GM18507 (cell line): Measurements from ENCODE around the gene FAM184B.
A peak's percentile ranks its signal among the peaks of the same experiment; 100 is the strongest.
"Not testable (repeated sequence)": the region's sequence is repeated elsewhere in the genome, so short reads cannot be mapped to it uniquely, and the experiment has no call there.

Experiments
- DNase-seq: peaks from one replicate; pipeline ENCODE4 v3.0.0; 2011; ENCODE audit warnings: low read depth; ENCODE audit not compliant: insufficient read length; ENCODE audit errors: extremely low spot score
- FAIRE-seq: peaks from 2 replicates; lab custom pipeline; 2011; peaks lifted over from hg19 to GRCh38; lab: Jason Lieb, UNC

Gene FAM184B

GRCh38 chr4:17695341-17695740 is 86.1 kb downstream of the FAM184B start:
- FAIRE-seq (no peak), DNase-seq (no peak)

DNA sequence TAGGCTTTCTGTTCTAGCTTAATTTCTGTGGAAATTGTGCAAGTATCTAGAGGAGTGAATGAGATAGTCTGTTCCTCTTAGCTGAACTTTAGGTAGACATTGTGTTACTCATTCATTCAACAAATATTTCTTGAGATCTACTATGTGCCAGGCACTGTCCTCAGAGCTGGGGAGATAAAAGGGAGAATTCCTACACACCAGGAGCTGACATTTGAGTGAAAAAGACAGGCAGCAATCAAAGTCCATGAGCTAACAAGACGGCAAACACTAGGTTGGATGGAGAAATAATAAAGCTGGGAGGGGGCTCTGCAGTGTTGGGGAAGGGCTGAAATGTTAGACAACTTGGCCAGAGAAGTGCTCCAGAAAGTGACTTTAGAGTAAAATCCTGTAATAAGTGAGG is 86.9 kb downstream of the FAM184B start:
- FAIRE-seq = no peak
- no peak for DNase-seq

GRCh38 chr4:17690898-17691297 is 90.5 kb downstream of the FAM184B start:
- DNase-seq (no peak), FAIRE-seq (no peak)

DNA sequence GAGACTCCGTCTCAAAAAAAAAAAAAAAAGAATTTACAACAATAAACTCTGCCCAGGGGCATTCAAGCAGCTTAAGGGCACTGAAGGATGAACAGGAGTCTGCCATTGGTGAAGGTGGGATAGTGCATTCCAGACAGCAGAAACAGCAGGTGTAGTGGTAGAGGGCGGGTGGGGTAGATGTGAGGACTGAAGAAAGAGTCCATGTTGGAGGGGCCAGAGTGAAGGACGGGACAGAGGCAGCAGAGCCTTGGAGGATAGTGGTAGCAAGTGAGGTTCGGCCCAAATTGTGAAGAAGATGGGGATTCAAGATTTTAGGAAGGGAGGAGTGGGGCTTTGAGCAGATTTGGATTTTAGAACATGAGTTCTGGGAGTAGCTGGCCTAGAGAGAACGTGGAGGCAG is 91.3 kb downstream of the FAM184B start:
- DNase-seq = no peak
- FAIRE-seq = no peak

- DNase-seq = no peak
- FAIRE-seq = no peak
Observed at GRCh38 chr4:17688011-17688441, 93.4 kb downstream of the FAM184B start.

DNA sequence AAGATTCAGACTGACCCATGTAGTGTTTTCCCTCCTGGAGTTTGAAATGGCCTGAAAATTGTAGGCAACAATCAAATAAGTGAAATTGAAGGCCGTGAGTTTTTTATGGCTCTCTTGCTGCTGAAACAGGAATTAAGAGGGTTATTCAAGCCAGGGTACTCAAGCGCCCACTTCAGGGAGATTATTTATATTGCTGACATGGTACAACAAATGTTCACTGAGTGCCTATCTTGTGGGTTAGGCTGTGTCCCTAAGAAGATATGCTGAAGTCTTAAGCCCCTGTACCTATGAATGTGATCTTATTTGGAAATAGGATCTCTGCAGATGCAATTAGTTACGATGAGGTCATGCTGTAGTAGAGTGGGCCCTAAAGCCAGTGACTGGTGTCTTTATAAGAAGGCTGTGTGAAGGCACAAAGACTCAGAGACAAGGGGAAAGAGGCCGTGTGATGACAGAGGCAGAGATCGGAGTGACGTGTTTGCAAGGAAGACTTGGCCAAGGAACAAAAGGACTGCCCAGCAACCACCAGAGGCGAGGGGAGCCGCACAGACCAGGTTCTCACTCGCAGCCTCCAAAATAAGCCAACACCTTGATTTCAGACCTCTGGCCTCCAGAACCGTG is 94.1 kb downstream of the FAM184B start:
- FAIRE-seq (no peak), DNase-seq (no peak)

GRCh38 chr4:17684648-17685047 is 96.8 kb downstream of the FAM184B start:
- DNase-seq, FAIRE-seq: not testable (repeated sequence)

GRCh38 chr4:17682222-17682566 is 99.2 kb downstream of the FAM184B start:
- no peak for FAIRE-seq
- no peak for DNase-seq

DNA sequence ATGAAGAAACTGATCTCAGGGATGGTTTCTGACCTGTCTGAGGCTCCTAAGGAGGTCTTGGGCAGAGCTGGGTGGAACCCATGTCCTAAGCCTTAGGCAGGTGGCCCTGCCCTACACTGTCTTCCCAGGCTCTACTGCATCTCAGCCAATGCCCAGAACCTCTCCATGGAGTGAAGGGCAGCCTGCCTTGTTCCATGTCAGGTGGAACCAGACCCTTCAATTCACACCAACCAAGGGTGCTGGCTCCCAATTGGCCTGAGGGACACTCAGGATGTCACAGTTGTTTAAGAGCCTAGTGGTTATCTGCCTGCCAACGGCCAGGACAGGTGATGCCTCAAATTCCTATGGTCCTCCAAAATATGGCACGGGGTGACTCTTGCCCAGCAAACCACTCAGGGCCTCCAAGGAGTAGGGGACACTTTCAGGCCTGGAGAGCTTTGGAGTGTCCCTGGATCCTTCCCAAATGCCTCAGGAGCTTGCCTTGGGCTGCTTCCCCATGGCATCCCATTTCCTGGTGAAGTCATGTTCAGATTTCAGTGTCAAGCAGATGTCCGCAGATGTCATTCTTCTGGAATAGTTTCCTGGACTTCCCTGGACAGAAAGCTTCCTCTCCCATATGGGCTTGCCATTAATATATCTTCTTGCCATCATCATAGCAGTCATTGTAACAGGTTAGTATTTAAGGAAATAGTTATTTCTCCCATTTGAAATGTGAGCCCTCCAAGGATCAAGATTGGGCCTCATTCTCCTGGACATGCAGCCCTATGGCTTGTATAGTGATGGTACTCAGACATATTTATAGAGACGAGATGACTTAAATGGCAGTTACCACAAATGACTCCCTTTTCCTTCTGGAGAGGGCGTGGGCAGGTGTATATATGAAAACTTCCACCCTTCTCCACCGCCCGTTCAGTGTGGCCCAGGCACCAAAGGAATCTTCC is 99.9 kb downstream of the FAM184B start:
- FAIRE-seq = no peak
- no peak for DNase-seq

DNA sequence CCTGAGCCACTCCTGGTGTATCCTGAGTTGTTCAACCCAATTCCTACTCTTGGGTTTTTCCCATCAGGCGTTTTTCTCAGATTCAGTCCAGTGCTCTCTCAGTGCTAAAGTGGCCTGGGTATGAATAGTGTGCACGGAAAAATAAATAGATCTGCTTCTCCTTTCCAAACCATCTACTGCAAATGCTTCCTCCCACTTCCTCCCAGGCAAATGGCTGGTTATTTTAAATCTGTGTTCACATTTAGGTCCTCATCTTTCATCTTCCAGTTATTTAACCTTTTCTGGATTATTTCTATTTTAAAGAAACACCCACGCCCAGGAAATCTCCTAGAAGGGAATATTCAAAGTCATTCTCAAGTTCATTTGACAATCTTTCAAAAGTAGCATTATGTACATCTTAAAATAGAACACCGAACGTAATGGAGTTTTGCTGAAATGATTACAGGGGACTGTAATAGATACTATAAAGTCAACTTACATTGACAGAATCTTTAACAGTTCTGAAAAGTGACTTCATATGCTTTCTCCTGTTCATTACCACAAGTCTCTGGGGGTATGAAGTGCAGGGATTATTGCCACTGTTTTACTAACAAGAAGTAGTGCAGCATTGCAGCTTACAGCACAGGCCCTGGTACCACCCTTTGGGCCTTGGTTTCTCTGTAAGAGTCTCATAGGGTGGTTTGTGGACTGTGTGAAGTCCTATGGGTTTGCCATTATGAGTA is 100.7 kb downstream of the FAM184B start:
- no peak for DNase-seq
- no peak for FAIRE-seq

DNA sequence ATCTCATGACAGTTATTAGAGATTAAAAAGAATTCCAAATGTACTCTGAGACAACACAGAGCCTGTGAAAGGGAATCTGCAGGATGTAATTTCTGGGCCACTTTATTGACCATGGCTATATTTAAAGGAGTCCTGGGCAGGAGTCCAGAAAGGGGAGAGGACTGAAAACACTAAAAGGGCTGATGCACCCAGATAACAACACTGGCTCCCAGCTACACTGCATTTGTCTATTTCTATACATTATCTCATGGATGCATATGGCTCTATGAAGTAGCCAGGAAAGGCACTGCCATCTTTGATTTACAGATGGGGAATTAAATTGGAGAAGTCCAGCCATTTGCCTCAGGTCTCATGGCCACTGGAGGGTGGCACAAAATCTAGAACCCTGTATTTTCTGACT is 111.0 kb downstream of the FAM184B start:
- no peak for DNase-seq
- no peak for FAIRE-seq

- FAIRE-seq = peak; percentile 45
- no peak for DNase-seq
Observed at GRCh38 chr4:17667653-17668201, 113.7 kb downstream of the FAM184B start.

GRCh38 chr4:17667253-17667652 is 114.2 kb downstream of the FAM184B start:
- no peak for FAIRE-seq

DNA sequence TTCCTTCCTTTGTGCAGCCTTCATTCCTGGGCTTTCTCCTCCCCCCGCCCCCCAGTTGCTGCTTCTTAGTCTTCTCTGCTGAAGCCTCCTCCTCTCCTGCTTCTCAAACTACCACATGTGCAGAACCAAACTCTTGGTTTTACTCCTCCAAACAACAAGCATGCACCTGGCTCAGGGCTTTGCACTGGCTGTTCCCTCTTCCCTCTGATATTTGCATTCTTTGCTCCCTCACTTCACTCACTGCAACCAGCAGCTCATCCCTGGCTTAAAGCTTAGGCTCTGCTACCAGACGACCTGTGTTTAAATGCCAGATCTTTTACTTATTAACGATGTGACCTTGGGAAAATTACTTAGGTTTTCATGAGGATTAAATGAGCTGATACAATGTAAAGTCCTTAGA is 115.6 kb downstream of the FAM184B start:
- DNase-seq = no peak
- no peak for FAIRE-seq

More at GRCh38 chr4:17667253-17667652, 114.2 kb downstream of the FAM184B start:
- no peak for DNase-seq

DNA sequence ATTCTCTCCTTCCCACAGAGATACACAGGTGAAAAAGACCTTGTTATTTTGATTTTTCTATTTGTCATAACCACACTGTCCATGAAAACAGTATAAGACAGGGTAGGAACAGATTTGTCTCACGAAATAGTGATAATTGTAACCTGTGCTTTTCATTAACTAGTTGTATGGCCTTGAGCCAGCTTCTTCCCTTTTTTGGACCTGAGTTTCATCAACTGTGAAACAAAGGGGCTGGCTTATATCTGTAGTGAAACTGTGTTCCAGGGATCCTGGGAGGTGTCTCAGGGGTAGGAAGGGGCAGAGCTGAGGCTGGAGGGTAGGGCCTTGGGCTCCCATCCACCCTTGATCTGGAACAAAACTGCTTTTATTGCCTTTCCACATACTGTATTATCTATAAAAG is 116.1 kb downstream of the FAM184B start:
- FAIRE-seq (no peak), DNase-seq (no peak)

DNA sequence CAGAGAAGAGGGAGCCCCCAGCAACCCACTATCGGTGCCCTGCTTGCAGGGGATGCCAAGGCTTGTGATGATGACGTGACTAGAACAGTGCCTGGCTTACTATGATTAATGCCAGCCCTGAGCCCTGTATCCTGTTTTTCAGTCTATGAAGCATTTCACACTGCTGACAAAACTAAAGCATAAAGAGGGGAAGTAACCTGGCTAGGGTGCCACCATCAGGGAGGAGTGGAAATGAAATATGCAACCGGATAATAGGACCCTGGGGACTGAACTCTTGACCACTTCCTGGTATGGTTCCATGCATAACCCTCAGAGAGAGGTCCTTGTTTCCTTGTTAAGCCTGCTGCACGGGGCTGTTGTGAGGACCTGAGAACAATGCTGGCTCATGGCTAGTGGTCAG is 116.7 kb downstream of the FAM184B start:
- DNase-seq = peak; percentile 35
- peak; percentile 90 for FAIRE-seq

DNA sequence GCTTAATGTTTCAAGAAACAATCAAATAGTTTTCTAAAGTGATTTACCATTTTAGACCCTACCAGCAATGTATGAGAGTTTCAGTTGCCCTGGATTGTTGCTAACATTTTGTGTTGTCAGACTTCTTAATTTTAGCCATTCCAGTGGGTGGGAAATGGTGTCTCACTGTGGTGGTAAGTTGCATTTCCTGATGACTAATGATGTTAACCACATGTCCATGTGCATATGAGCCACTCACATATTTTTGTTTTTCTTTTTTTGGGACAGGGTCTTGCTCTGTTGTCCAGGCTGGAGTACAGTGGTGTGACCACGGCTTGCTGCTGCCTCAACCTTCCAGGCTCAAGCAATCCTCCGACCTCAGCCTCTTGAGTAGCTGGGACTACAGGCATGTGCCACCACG is 118.7 kb downstream of the FAM184B start:
- FAIRE-seq (no peak), DNase-seq (no peak)

DNA sequence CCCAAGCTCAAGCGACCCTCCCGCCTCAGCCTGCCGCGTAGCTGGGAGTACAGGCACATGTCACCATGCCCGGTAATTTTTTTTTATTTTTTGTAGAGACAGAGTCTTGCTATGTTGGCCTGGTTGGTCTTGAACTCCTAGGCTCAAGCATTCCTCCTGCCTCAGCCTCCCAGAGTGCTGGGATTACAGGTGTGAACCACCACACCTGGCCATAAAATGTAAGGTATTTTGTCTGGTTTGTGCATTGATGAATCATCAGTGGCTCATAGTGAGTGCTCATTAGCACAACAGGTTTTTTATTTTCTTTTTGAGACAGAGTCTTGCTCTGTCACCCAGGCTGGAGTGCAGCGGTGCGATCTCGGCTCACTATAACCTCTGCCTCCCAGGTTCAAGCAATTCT is 122.2 kb downstream of the FAM184B start:
- not testable (repeated sequence) for DNase-seq, FAIRE-seq

DNA sequence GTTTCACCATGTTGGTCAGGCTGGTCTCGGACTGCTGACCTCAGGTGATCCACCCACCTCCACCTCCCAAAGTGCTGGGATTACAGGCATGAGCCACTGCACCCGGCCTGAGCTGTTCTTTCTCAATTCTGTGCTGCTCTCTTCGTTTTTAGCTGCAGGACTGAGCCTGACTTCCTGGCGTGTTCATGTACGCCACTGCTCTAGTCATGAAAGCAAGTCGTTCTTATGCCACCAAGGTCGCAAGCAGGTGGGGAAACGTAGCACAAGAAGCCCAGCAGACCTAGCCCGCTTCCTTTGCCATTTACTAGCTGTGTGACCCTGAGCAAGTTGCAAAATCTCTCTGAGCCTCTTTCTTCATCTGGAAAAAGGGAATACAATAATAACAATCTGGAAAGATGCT is 123.6 kb downstream of the FAM184B start:
- DNase-seq = no peak
- FAIRE-seq = no peak

GRCh38 chr4:17657090-17657489 is 124.3 kb downstream of the FAM184B start:
- no peak for FAIRE-seq
- DNase-seq = no peak
